NCI-H1092 (cell line): ENCODE measurements around the gene RIMS3.
"Not testable (repeated sequence)": the region's sequence is repeated elsewhere in the genome, so short reads cannot be mapped to it uniquely, and the experiment has no call there.

Source experiments
- DNase-seq: peaks from one replicate; lab custom pipeline; 2025; lab: John Stamatoyannopoulos, UW

Gene RIMS3

GRCh38 chr1:40665335-40666171 is at the start of gene RIMS3:
Gene RIMS3 (minus strand): TSS chr1:40665682. CDS start chr1:40641925, 23,757 bp downstream.
- peak; percentile 60 for DNase-seq

- DNase-seq, result no peak
Observed at GRCh38 chr1:40712997-40713396, 47.5 kb upstream of the RIMS3 start.

- no peak for DNase-seq
Observed at GRCh38 chr1:40712405-40712944, 47.0 kb upstream of the RIMS3 start.

GRCh38 chr1:40711465-40712404 is 46.3 kb upstream of the RIMS3 start:
- DNase-seq, result no peak

GRCh38 chr1:40710581-40711315 is 45.3 kb upstream of the RIMS3 start:
- no peak for DNase-seq

- DNase-seq, result no peak
Observed at GRCh38 chr1:40709802-40710278, 44.4 kb upstream of the RIMS3 start.

GRCh38 chr1:40709100-40709801 is 43.8 kb upstream of the RIMS3 start:
- peak; percentile 93 for DNase-seq

GRCh38 chr1:40708750-40709099 is 43.2 kb upstream of the RIMS3 start:
- peak; percentile 78 for DNase-seq

- DNase-seq, result no peak
Observed at GRCh38 chr1:40706626-40707025, 41.1 kb upstream of the RIMS3 start.

- DNase-seq, result no peak
Observed at GRCh38 chr1:40704817-40705733, 39.6 kb upstream of the RIMS3 start.

- no peak for DNase-seq
Observed at GRCh38 chr1:40703316-40703715, 37.8 kb upstream of the RIMS3 start.

- not testable (repeated sequence) for DNase-seq
Observed at GRCh38 chr1:40702810-40703209, 37.3 kb upstream of the RIMS3 start.

- no peak for DNase-seq
Observed at GRCh38 chr1:40701684-40702083, 36.2 kb upstream of the RIMS3 start.

GRCh38 chr1:40699787-40700186 is 34.3 kb upstream of the RIMS3 start:
- no peak for DNase-seq

GRCh38 chr1:40697436-40697835 is 32.0 kb upstream of the RIMS3 start:
- no peak for DNase-seq

- no peak for DNase-seq
Observed at GRCh38 chr1:40696294-40696693, 30.8 kb upstream of the RIMS3 start.

GRCh38 chr1:40694353-40694874 is 28.9 kb upstream of the RIMS3 start:
- DNase-seq, result no peak

GRCh38 chr1:40693425-40693824 is 27.9 kb upstream of the RIMS3 start:
- DNase-seq, result no peak

- DNase-seq, result no peak
Observed at GRCh38 chr1:40692429-40692895, 27.0 kb upstream of the RIMS3 start.
